Measurements from ENCODE around the gene CNNM1.

Gene CNNM1

DNA sequence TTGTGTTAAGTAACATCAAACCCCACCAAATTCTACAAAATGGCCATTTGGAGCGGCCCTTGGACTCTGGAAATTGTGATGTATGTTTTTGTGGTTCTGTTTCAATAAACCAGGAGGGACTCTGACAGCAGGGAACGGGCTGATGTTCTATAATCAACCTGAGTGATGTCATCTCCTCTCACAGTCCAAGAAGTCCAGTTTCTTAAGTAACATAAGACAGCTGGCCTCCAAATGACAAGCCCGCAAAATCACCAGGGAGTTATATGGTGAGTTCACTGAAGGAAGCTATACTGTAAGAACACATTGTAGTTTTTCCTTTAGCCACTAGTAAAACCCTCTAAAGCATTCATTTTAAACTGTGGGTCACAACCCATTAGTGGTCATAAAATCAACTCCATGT is 67.3 kb downstream of the CNNM1 start:
- no peaks in the 10 kb centered on the region for H3K36me3 ChIP-seq (ENCODE audit: control insufficient read depth, insufficient read depth, low read length)
- no peak overlapping the region for H3K4me3 ChIP-seq (ENCODE audit: low read depth, low read length)
- H2AFZ ChIP-seq, result no peak overlapping the region
- no peak overlapping the region for H3K9ac ChIP-seq
- no peaks in the 10 kb centered on the region for H3K27me3 ChIP-seq (ENCODE audit: control insufficient read depth, insufficient read depth, low read length)
- no peak overlapping the region for H3K4me2 ChIP-seq (ENCODE audit: low read length)
- TF ChIP-seq CTCF (IDR thresholded peaks at IDR 0.05), result no peak
- no peak overlapping the region for H3K27ac ChIP-seq
- H3K79me2 ChIP-seq, result no peaks in the 10 kb centered on the region
- H3K4me1 ChIP-seq, result no peaks in the 10 kb centered on the region
- H3K9me3 ChIP-seq (ENCODE audit: control insufficient read depth, low read length), result no peaks in the 10 kb centered on the region

DNA sequence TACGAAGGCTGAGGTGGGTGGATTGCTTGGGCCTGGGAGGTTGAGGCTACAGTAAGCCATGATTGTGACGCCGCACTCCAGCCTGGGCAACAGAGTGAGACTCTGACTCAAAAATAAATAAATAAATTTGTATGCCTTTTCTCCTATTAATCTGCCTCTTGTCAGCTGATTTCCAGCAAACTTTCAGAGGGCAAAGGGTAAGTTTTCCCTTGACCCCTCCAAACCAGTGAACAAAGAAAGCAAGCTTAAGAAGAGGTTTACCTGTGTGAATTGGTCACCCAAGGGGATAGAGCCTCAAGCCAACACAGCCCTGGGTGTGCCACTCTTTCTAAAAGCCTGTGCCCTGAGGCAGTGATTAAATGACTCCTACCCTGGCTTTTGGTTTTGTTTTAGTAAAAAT is 70.5 kb downstream of the CNNM1 start:
- no peaks in the 10 kb centered on the region for H3K79me2 ChIP-seq
- H3K9ac ChIP-seq, result no peak overlapping the region
- H3K27ac ChIP-seq, result no peak overlapping the region
- no peaks in the 10 kb centered on the region for H3K4me1 ChIP-seq
- no peaks in the 10 kb centered on the region for H3K9me3 ChIP-seq (ENCODE audit: control insufficient read depth, low read length)
- H3K4me2 ChIP-seq (ENCODE audit: low read length), result no peak overlapping the region
- H3K27me3 ChIP-seq (ENCODE audit: control insufficient read depth, insufficient read depth, low read length), result no peaks in the 10 kb centered on the region
- no peak overlapping the region for H2AFZ ChIP-seq
- no peak overlapping the region for H3K4me3 ChIP-seq (ENCODE audit: low read depth, low read length)
- no peak for TF ChIP-seq CTCF (IDR thresholded peaks at IDR 0.05)
- H3K36me3 ChIP-seq (ENCODE audit: control insufficient read depth, insufficient read depth, low read length), result no peaks in the 10 kb centered on the region

DNA sequence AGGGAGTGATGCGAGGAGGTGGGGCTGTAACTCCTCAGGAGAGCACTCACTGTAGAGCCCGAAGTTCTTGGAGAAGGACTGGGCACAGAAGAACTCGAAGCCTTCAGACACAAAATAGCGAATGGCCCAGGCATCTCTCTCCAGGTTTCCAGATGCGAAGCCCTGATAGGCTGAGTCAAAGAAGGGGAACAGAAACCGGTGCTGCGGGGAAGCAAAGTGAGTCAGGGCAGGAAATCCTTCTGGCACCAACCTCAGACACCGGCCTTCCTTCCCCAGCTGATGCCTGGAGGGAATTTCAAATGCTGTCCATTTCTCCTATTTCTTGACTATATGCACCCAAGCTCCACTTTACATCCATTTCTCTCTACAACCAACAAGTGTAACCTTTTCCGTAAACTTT is 74.5 kb downstream of the CNNM1 start:
- H3K27ac ChIP-seq, result no peak overlapping the region

GRCh38 chr10:99406149-99406548 is 77.0 kb downstream of the CNNM1 start:
- no peaks in the 10 kb centered on the region for H3K4me1 ChIP-seq
- H3K9ac ChIP-seq, result no peak overlapping the region
- no peak overlapping the region for H3K4me3 ChIP-seq (ENCODE audit: low read depth, low read length)
- H3K36me3 ChIP-seq (ENCODE audit: control insufficient read depth, insufficient read depth, low read length), result no peaks in the 10 kb centered on the region
- no peak overlapping the region for H2AFZ ChIP-seq
- no peaks in the 10 kb centered on the region for H3K27me3 ChIP-seq (ENCODE audit: control insufficient read depth, insufficient read depth, low read length)
- TF ChIP-seq CTCF (IDR thresholded peaks at IDR 0.05), result no peak
- no peaks in the 10 kb centered on the region for H3K9me3 ChIP-seq (ENCODE audit: control insufficient read depth, low read length)
- peaks cover 4% of the 10 kb centered on the region for H3K79me2 ChIP-seq
- no peak overlapping the region for H3K27ac ChIP-seq
- H3K4me2 ChIP-seq (ENCODE audit: low read length), result no peak overlapping the region

More for the DNA sequence above, 74.5 kb downstream of the CNNM1 start:
- no peak for TF ChIP-seq CTCF (IDR thresholded peaks at IDR 0.05)
- Histone ChIP-seq H3K4me1 (no peaks in the 10 kb centered on the region), H2AFZ (no peak overlapping the region), H3K9ac (no peak overlapping the region), H3K27me3 (ENCODE audit: control insufficient read depth, insufficient read depth, low read length) (no peaks in the 10 kb centered on the region), H3K79me2 (peaks cover 4% of the 10 kb centered on the region), H3K4me3 (ENCODE audit: low read depth, low read length) (no peak overlapping the region), H3K36me3 (ENCODE audit: control insufficient read depth, insufficient read depth, low read length) (no peaks in the 10 kb centered on the region), H3K9me3 (ENCODE audit: control insufficient read depth, low read length) (no peaks in the 10 kb centered on the region), H3K4me2 (ENCODE audit: low read length) (no peak overlapping the region)

DNA sequence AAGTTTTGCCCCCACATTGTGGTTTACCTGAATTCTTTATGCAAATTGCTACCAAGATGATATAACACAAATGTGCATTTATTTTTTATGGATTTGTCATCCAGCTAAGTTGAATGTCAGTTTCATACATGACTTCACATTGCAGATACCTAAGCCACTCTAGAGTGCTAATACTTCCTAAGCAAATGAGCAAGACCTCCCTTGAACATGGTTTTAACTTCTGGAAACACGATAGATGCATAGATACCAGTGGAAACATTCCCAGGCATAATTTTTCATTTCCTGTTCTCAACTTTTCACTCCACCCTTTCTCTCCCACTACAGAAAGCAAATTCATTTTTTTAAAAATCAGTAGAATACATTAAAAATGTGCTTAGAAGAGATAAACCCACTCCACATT is 81.0 kb downstream of the CNNM1 start:
- Histone ChIP-seq H3K9ac (no peak overlapping the region), H3K36me3 (ENCODE audit: control insufficient read depth, insufficient read depth, low read length) (no peaks in the 10 kb centered on the region)

More for the DNA sequence above, 81.0 kb downstream of the CNNM1 start:
- Histone ChIP-seq H3K79me2 (peaks cover 9% of the 10 kb centered on the region), H3K27ac (no peak overlapping the region), H3K4me2 (ENCODE audit: low read length) (no peak overlapping the region), H3K27me3 (ENCODE audit: control insufficient read depth, insufficient read depth, low read length) (no peaks in the 10 kb centered on the region), H2AFZ (no peak overlapping the region), H3K4me3 (ENCODE audit: low read depth, low read length) (no peak overlapping the region), H3K4me1 (no peaks in the 10 kb centered on the region), H3K9me3 (ENCODE audit: control insufficient read depth, low read length) (no peaks in the 10 kb centered on the region)
- TF ChIP-seq CTCF (IDR thresholded peaks at IDR 0.05), result no peak
